SK-N-SH (cell line): Measurements from ENCODE around the gene MRPS5. TPM values are rescaled to one million over a fixed set of nuclear protein-coding genes. Genes with fewer than 3 reads are reported as not detected.

Experiments used
- CTCF ChIA-PET: fragments of 300-600, 350-600 bp; formaldehyde crosslinking; extraction: SDS; loops from one replicate; lab custom pipeline; 2021; lab: Yijun Ruan, JAX
- POLR2A ChIA-PET: fragments of 350-600 bp; sonication (Branson Sonifier 250); formaldehyde crosslinking; extraction: SDS; loops from one replicate; lab custom pipeline; 2020; ENCODE audit warnings: antibody characterized with exemption, inconsistent platforms; lab: Yijun Ruan, JAX
- DNase-seq: peaks from one replicate; pipeline ENCODE4 v3.0.0; 2012
- H2AFZ ChIP-seq: fragments of 200-600 bp; sonication (generic); 2 replicates; pipeline ENCODE4 v1.8.1; 2016; ENCODE audit warnings: antibody characterized with exemption, mild to moderate bottlenecking, low read depth
- H3F3A ChIP-seq: fragments of 200-600 bp; sonication (generic); replicated peaks from 2 replicates; pipeline ENCODE3; 2016; ENCODE audit warnings: antibody characterized with exemption, mild to moderate bottlenecking; ENCODE audit not compliant: insufficient read depth
- H3K27ac ChIP-seq, 2 experiments: fragments of 200-500 bp in 1 of 2; fragments of 200-600 bp in 1 of 2; sonication (Bioruptor generic) in 1 of 2; sonication (generic), shearing (Covaris generic) in 1 of 2; 2 replicates each; pipeline versions ENCODE4 v1.5.1 to v1.6.1; 2014 to 2016; ENCODE audit warnings: low read depth in 2 of 2, inconsistent platforms in 1 of 2, low read length in 1 of 2, mild to moderate bottlenecking in 1 of 2, mixed read lengths in 1 of 2
- H3K27me3 ChIP-seq: fragments of 200-600 bp; sonication (generic), shearing (Covaris generic); 2 replicates; pipeline ENCODE4 v1.6.1; 2016; ENCODE audit warnings: mixed run types; ENCODE audit not compliant: insufficient read depth
- H3K36me3 ChIP-seq, 2 experiments: fragments of 200-500 bp in 1 of 2; fragments of 200-600 bp in 1 of 2; sonication (Bioruptor generic) in 1 of 2; sonication (generic) in 1 of 2; replicated peaks in 1 of 2; 2 replicates each; pipeline versions ENCODE3 to v1.5.1; 2014 to 2016; ENCODE audit warnings: low read length in 1 of 2, mild to moderate bottlenecking in 1 of 2; ENCODE audit not compliant: insufficient read depth in 2 of 2, control insufficient read depth in 1 of 2
- H3K4me1 ChIP-seq, 2 experiments: fragments of 200-500 bp in 1 of 2; fragments of 200-600 bp in 1 of 2; sonication (Bioruptor generic) in 1 of 2; sonication (generic), shearing (Covaris generic) in 1 of 2; 2 replicates each; pipeline versions ENCODE4 v1.5.1 to v1.6.1; 2014 to 2016; ENCODE audit warnings: low read depth in 1 of 2, low read length in 1 of 2, mixed run types in 1 of 2; ENCODE audit not compliant: insufficient read depth in 2 of 2, control insufficient read depth in 1 of 2
- H3K4me2 ChIP-seq: fragments of 200-600 bp; sonication (generic), shearing (Covaris generic); 2 replicates; pipeline ENCODE4 v1.6.1; 2017; ENCODE audit warnings: mixed run types
- H3K4me3 ChIP-seq, 2 experiments: fragments of 200-500 bp in 1 of 2; fragments of 200-600 bp in 1 of 2; sonication (Bioruptor generic) in 1 of 2; sonication (generic), shearing (Covaris generic) in 1 of 2; 2 replicates each; pipeline versions ENCODE4 v1.5.1 to v1.8.1; 2014 to 2016; ENCODE audit warnings: low read depth in 2 of 2, inconsistent platforms in 1 of 2, low read length in 1 of 2, mild to moderate bottlenecking in 1 of 2, mixed read lengths in 1 of 2, moderate library complexity in 1 of 2
- H3K79me2 ChIP-seq: fragments of 200-600 bp; sonication (generic); 2 replicates; pipeline ENCODE4 v1.8.1; 2017; ENCODE audit warnings: mild to moderate bottlenecking; ENCODE audit not compliant: insufficient read depth
- H3K9ac ChIP-seq: fragments of 200-600 bp; sonication (generic); 2 replicates; pipeline ENCODE4 v1.6.1; 2017; ENCODE audit warnings: mixed run types
- H3K9me2 ChIP-seq: fragments of 200-600 bp; sonication (generic); 2 replicates; pipeline ENCODE4 v1.6.1; 2017; ENCODE audit warnings: mixed run types
- H3K9me3 ChIP-seq: fragments of 200-600 bp; sonication (generic); 2 replicates; pipeline ENCODE4 v1.6.1; 2017; ENCODE audit warnings: mixed run types, mild to moderate bottlenecking, moderate library complexity
- H4K20me1 ChIP-seq: fragments of 200-600 bp; sonication (generic); 2 replicates; pipeline ENCODE4 v1.6.1; 2017; ENCODE audit warnings: mild to moderate bottlenecking, mixed run types; ENCODE audit not compliant: insufficient read depth
- EZH2phosphoT487 ChIP-seq: fragments of 200-600 bp; sonication (generic); IDR thresholded peaks from 2 replicates; pipeline ENCODE4 v1.6.1; 2017; ENCODE audit warnings: low read depth, mixed run types, mild to moderate bottlenecking, antibody characterized with exemption, moderate library complexity, borderline replicate concordance
- FOSL2 ChIP-seq: IDR thresholded peaks from 2 replicates; pipeline ENCODE4 v1.4.0; 2012; ENCODE audit warnings: low read depth, mild to moderate bottlenecking, moderate library complexity, borderline replicate concordance
- FOXJ3 ChIP-seq: sonication (generic); formaldehyde crosslinking; IDR thresholded peaks from 2 replicates; pipeline ENCODE4 v1.5.1; 2020; ENCODE audit warnings: mild to moderate bottlenecking, missing genetic modification reagents
- FOXM1 ChIP-seq: IDR thresholded peaks from 2 replicates; pipeline ENCODE4 v1.4.0; 2012; ENCODE audit warnings: low read depth, mild to moderate bottlenecking
- GABPA ChIP-seq: IDR thresholded peaks from 2 replicates; pipeline ENCODE4 v1.4.0; 2012; ENCODE audit warnings: low read depth, mild to moderate bottlenecking
- GATA2 ChIP-seq: sonication (generic); formaldehyde crosslinking; IDR thresholded peaks from 2 replicates; pipeline ENCODE4 v1.5.0; 2020; ENCODE audit warnings: mild to moderate bottlenecking, missing genetic modification reagents
- MXI1 ChIP-seq: IDR thresholded peaks from 2 replicates; pipeline ENCODE4 v1.6.1; 2012; ENCODE audit warnings: mild to moderate bottlenecking, low read depth, low read length, improper control_type of control experiment
- NFIC ChIP-seq: IDR thresholded peaks from 2 replicates; pipeline ENCODE4 v1.4.0; 2012; ENCODE audit warnings: borderline replicate concordance
- NRF1 ChIP-seq: IDR thresholded peaks from 2 replicates; pipeline ENCODE4 v1.6.1; 2012; ENCODE audit warnings: low read depth, mild to moderate bottlenecking, low read length
- RAD21 ChIP-seq: IDR thresholded peaks from 2 replicates; pipeline ENCODE4 v1.6.1; 2012; ENCODE audit warnings: mild to moderate bottlenecking, low read length
- RFX5 ChIP-seq: IDR thresholded peaks from 2 replicates; pipeline ENCODE4 v1.6.1; 2012; ENCODE audit warnings: mild to moderate bottlenecking, improper control_type of control experiment, low read length
- RXRA ChIP-seq: IDR thresholded peaks from 2 replicates; pipeline ENCODE4 v1.4.0; 2012; ENCODE audit warnings: low read depth, mild to moderate bottlenecking, borderline replicate concordance
- TCF12 ChIP-seq: IDR thresholded peaks from 2 replicates; pipeline ENCODE4 v1.4.0; 2012
- WGBS: methylation state at CpG from one replicate; pipeline ENCODE4 v1.1.6; 2017; ENCODE audit warnings: low lambda C conversion rate; 5-methylcytosine and 5-hydroxymethylcytosine counted together
- polyA plus RNA-seq, 3 experiments: library from polyadenylated mRNA; depleted of rRNA; stranded (reverse); fragments of >200 nt; gene quantifications; 2 replicates each; pipeline ENCODE4 v1.2.3, GENCODE V29; 2012
- TF ChIP-seq, protein P1 (sequence below): IDR thresholded peaks from 2 replicates; pipeline ENCODE4 v1.4.0; 2012; ENCODE audit warnings: low read depth, borderline replicate concordance
- TF ChIP-seq, protein P2 (sequence below): IDR thresholded peaks from 2 replicates; pipeline ENCODE4 v1.4.0; 2012; ENCODE audit warnings: low read depth, borderline replicate concordance
- TF ChIP-seq, protein P3 (sequence below): fragments of 150-350 bp; IDR thresholded peaks from 2 replicates; pipeline ENCODE4 v1.6.1; 2016; ENCODE audit warnings: mild to moderate bottlenecking, low read depth, low read length
- TF ChIP-seq, protein P4 (sequence below): IDR thresholded peaks from 2 replicates; pipeline ENCODE4; 2012
- TF ChIP-seq, protein P5 (sequence below): fragments of 150-350 bp; IDR thresholded peaks from 2 replicates; pipeline ENCODE4 v1.6.1; 2017; ENCODE audit warnings: antibody characterized with exemption, low read length, low read depth, borderline replicate concordance

Gene MRPS5
- polyA plus RNA-seq, 1 of the 3 experiments (the other 2 are of a cell fraction), result 32.8 TPM

DNA sequence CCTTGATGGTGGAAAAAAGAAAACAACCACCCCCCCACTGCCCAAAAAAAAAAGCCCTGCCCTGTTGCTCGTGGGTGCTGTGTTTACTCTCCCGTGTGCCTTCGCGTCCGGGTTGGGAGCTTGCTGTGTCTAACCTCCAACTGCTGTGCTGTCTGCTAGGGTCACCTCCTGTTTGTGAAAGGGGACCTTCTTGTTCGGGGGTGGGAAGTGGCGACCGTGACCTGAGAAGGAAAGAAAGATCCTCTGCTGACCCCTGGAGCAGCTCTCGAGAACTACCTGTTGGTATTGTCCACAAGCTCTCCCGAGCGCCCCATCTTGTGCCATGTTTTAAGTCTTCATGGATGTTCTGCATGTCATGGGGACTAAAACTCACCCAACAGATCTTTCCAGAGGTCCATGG, 68.1 kb downstream of the MRPS5 start:
- CTCF ChIA-PET, result interaction anchor here (1.2 to 2.4 kb wide), 5 partner anchors 11 to 97 kb away, joined by 3 to 10 read pairs (median 5); no protein-coding TSS in a partner anchor
- H3K4me1 ChIP-seq, result no peaks in the 10 kb centered on the region
- H3F3A ChIP-seq, result no peaks in the 10 kb centered on the region
- H3K9ac ChIP-seq, result no peak overlapping the region
- WGBS, result 32% methylated on average over 8 of the region's 11 CpGs
- H3K9me2 ChIP-seq, result no peaks in the 10 kb centered on the region
- H3K4me2 ChIP-seq, result no peak overlapping the region
- H3K27ac ChIP-seq, result no peak overlapping the region
- no peak for DNase-seq
- H3K9me3 ChIP-seq, result no peaks in the 10 kb centered on the region
- H3K79me2 ChIP-seq, result no peaks in the 10 kb centered on the region
- H2AFZ ChIP-seq, result no peak overlapping the region
- no peaks in the 10 kb centered on the region for H4K20me1 ChIP-seq
- no peaks in the 10 kb centered on the region for H3K36me3 ChIP-seq
- no peak overlapping the region for H3K4me3 ChIP-seq
- H3K27me3 ChIP-seq, result peaks cover 50% of the 10 kb centered on the region
- POLR2A ChIA-PET, result no interaction called here
- TF ChIP-seq TCF12, result no peak
- no peak for TF ChIP-seq RXRA
- TF ChIP-seq FOXM1, result no peak
- TF ChIP-seq, protein P1, sequence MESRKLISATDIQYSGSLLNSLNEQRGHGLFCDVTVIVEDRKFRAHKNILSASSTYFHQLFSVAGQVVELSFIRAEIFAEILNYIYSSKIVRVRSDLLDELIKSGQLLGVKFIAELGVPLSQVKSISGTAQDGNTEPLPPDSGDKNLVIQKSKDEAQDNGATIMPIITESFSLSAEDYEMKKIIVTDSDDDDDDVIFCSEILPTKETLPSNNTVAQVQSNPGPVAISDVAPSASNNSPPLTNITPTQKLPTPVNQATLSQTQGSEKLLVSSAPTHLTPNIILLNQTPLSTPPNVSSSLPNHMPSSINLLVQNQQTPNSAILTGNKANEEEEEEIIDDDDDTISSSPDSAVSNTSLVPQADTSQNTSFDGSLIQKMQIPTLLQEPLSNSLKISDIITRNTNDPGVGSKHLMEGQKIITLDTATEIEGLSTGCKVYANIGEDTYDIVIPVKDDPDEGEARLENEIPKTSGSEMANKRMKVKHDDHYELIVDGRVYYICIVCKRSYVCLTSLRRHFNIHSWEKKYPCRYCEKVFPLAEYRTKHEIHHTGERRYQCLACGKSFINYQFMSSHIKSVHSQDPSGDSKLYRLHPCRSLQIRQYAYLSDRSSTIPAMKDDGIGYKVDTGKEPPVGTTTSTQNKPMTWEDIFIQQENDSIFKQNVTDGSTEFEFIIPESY, result no peak
- TF ChIP-seq EZH2phosphoT487, result no peak
- no peak for TF ChIP-seq MXI1
- TF ChIP-seq, protein P2, sequence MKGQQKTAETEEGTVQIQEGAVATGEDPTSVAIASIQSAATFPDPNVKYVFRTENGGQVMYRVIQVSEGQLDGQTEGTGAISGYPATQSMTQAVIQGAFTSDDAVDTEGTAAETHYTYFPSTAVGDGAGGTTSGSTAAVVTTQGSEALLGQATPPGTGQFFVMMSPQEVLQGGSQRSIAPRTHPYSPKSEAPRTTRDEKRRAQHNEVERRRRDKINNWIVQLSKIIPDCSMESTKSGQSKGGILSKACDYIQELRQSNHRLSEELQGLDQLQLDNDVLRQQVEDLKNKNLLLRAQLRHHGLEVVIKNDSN, result no peak
- TF ChIP-seq, protein P3, sequence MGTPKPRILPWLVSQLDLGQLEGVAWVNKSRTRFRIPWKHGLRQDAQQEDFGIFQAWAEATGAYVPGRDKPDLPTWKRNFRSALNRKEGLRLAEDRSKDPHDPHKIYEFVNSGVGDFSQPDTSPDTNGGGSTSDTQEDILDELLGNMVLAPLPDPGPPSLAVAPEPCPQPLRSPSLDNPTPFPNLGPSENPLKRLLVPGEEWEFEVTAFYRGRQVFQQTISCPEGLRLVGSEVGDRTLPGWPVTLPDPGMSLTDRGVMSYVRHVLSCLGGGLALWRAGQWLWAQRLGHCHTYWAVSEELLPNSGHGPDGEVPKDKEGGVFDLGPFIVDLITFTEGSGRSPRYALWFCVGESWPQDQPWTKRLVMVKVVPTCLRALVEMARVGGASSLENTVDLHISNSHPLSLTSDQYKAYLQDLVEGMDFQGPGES, result no peak
- TF ChIP-seq FOXJ3 (CRISPR knock-in tag), result no peak
- no peak for TF ChIP-seq GATA2 (CRISPR knock-in tag)
- no peak for TF ChIP-seq GABPA
- TF ChIP-seq, all 33 proteins: peak for 0

DNA sequence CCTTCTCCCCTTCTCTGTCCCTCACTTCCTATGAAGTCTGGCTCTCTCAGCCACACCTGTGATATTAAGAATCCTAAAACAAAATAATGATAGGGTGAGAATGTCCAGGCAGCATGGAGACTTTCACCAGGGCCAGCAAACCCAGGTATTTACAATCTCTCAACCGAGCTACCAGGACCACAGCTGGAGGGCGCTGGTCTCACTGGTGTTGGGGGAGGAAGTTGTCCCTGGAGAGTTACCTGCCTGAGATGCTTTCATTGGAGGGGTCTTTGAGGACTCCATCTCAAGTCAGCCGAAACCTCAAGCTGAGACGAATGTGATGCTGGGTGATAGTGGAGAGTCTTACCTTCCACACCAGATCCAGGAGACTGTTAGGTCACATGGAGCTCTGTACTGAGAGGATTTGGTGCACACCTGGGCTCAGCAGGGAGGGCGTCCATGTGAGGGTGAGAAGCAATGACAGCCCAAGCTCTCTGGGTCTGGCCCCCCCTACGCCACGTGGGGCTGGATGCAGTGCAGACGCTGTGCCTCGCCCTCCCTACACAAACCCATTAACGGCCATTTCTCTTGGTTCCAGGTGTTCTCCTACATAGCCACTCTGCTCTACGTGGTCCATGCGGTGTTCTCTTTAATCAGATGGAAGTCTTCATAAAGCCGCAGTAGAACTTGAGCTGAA, 68.7 kb downstream of the MRPS5 start:
- no peaks in the 10 kb centered on the region for H3K36me3 ChIP-seq
- WGBS, result 44% methylated on average over 10 of the region's 13 CpGs
- H2AFZ ChIP-seq, result no peak overlapping the region
- H3K4me3 ChIP-seq, result no peak overlapping the region
- H3K9me2 ChIP-seq, result no peaks in the 10 kb centered on the region
- no peaks in the 10 kb centered on the region for H3K9me3 ChIP-seq
- no peaks in the 10 kb centered on the region for H3K4me1 ChIP-seq
- no peak for DNase-seq
- TF ChIP-seq TCF12, result no peak
- TF ChIP-seq, protein P4, sequence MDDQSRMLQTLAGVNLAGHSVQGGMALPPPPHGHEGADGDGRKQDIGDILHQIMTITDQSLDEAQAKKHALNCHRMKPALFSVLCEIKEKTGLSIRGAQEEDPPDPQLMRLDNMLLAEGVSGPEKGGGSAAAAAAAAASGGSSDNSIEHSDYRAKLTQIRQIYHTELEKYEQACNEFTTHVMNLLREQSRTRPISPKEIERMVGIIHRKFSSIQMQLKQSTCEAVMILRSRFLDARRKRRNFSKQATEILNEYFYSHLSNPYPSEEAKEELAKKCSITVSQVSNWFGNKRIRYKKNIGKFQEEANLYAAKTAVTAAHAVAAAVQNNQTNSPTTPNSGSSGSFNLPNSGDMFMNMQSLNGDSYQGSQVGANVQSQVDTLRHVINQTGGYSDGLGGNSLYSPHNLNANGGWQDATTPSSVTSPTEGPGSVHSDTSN, result no peak
- no peak for TF ChIP-seq FOSL2
- TF ChIP-seq, protein P5, sequence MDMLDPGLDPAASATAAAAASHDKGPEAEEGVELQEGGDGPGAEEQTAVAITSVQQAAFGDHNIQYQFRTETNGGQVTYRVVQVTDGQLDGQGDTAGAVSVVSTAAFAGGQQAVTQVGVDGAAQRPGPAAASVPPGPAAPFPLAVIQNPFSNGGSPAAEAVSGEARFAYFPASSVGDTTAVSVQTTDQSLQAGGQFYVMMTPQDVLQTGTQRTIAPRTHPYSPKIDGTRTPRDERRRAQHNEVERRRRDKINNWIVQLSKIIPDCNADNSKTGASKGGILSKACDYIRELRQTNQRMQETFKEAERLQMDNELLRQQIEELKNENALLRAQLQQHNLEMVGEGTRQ, result no peak
- TF ChIP-seq RAD21, result no peak
- TF ChIP-seq RXRA, result no peak
- no peak for TF ChIP-seq NRF1
- TF ChIP-seq RFX5, result no peak
- no peak for TF ChIP-seq FOXJ3 (CRISPR knock-in tag)
- TF ChIP-seq NFIC, result no peak
- no peak overlapping the region for H3K4me2 ChIP-seq
- H3K79me2 ChIP-seq, result no peaks in the 10 kb centered on the region
- H3K27ac ChIP-seq, result no peak overlapping the region
- ChIA-PET CTCF (interaction anchor here (1.2 to 2.4 kb wide), 6 partner anchors 11 to 96 kb away, joined by 3 to 10 read pairs (median 6); no protein-coding TSS in a partner anchor), POLR2A (no interaction called here)
- H3K27me3 ChIP-seq, result peaks cover 54% of the 10 kb centered on the region
- H3K9ac ChIP-seq, result no peak overlapping the region
- no peaks in the 10 kb centered on the region for H4K20me1 ChIP-seq
- no peaks in the 10 kb centered on the region for H3F3A ChIP-seq
